ENCODE results near the gene INPP5A.

GRCh38 chr10:132792796-132793195 is 255.2 kb downstream of the INPP5A start:
- TF ChIP-seq, protein P1, sequence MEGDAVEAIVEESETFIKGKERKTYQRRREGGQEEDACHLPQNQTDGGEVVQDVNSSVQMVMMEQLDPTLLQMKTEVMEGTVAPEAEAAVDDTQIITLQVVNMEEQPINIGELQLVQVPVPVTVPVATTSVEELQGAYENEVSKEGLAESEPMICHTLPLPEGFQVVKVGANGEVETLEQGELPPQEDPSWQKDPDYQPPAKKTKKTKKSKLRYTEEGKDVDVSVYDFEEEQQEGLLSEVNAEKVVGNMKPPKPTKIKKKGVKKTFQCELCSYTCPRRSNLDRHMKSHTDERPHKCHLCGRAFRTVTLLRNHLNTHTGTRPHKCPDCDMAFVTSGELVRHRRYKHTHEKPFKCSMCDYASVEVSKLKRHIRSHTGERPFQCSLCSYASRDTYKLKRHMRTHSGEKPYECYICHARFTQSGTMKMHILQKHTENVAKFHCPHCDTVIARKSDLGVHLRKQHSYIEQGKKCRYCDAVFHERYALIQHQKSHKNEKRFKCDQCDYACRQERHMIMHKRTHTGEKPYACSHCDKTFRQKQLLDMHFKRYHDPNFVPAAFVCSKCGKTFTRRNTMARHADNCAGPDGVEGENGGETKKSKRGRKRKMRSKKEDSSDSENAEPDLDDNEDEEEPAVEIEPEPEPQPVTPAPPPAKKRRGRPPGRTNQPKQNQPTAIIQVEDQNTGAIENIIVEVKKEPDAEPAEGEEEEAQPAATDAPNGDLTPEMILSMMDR (IDR thresholded peaks at IDR 0.05; ENCODE audit: low read depth, low read length, poor library complexity, severe bottlenecking): no peak
- no peak for TF ChIP-seq EZH2phosphoT487 (IDR thresholded peaks at IDR 0.05; ENCODE audit: borderline replicate concordance, low read length)

Measured in DOHH2 (cell line).